Cardiac fibroblast (primary cell): ENCODE results near the gene PBXIP1.

Experiments used
- DNase-seq, 2 donors: peaks; one replicate each; pipeline versions ENCODE4 v3.0.0 to v3.0.0-alpha.2; 2010; ENCODE audit warnings: low read depth in 2 of 2
- H3K4me3 ChIP-seq, 2 donors: replicated peaks in 1 of 2; 1 replicate in 1 of 2; 2 replicates in 1 of 2; pipeline ENCODE4 v1.5.1; 2011; ENCODE audit warnings: low read depth in 2 of 2, low read length in 2 of 2, mild to moderate bottlenecking in 2 of 2, moderate library complexity in 1 of 2
- TF ChIP-seq, protein P1 (sequence below): IDR thresholded peaks from one replicate; pipeline ENCODE4 v1.5.1; 2011; ENCODE audit warnings: low read depth, mild to moderate bottlenecking, low read length, inconsistent platforms

PBXIP1 gene

GRCh38 chr1:154938604-154939399, 17.1 kb downstream of the PBXIP1 start:
- DNase-seq, result no peak
- no peak overlapping the region for H3K4me3 ChIP-seq
- TF ChIP-seq, protein P1, sequence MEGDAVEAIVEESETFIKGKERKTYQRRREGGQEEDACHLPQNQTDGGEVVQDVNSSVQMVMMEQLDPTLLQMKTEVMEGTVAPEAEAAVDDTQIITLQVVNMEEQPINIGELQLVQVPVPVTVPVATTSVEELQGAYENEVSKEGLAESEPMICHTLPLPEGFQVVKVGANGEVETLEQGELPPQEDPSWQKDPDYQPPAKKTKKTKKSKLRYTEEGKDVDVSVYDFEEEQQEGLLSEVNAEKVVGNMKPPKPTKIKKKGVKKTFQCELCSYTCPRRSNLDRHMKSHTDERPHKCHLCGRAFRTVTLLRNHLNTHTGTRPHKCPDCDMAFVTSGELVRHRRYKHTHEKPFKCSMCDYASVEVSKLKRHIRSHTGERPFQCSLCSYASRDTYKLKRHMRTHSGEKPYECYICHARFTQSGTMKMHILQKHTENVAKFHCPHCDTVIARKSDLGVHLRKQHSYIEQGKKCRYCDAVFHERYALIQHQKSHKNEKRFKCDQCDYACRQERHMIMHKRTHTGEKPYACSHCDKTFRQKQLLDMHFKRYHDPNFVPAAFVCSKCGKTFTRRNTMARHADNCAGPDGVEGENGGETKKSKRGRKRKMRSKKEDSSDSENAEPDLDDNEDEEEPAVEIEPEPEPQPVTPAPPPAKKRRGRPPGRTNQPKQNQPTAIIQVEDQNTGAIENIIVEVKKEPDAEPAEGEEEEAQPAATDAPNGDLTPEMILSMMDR, result no peak

DNA sequence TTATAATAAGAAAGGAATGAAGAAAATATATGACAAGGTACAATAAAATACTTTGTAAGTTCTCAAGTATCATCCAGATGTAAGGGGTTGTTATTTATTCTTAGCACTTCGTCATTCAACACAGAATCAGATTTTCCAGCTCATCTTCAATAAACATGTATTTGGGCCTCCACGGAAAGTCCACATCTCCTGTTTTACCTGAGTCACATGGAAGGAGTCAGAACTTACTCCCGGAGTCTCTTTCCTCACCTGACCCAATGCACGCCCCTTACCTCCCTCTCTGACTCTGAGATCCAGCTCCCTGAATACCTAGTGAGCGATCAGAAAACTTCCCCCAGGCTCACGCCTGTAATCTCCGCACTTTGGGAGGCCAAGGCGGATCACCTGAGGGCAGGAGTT, 17.9 kb downstream of the PBXIP1 start:
- DNase-seq, result no peak
- H3K4me3 ChIP-seq, result peak overlapping the region; percentile 75 to 91
- TF ChIP-seq, protein P1, result no peak

- TF ChIP-seq, protein P1, result peak; percentile 28
- peak; percentile 97 to 98 for DNase-seq
Measured at GRCh38 chr1:154937085-154937987, 18.6 kb downstream of the PBXIP1 start.

GRCh38 chr1:154936555-154937084, 19.3 kb downstream of the PBXIP1 start, which contains the start of gene PMVK:
PMVK (minus strand) TSS chr1:154936719; CDS start chr1:154936685, 34 bp downstream.
- TF ChIP-seq, protein P1, result no peak
- peak; percentile 98 for DNase-seq
- H3K4me3 ChIP-seq, result peak within 1 kb of the TSS; percentile 75 to 91

More at GRCh38 chr1:154937085-154937987, 18.6 kb downstream of the PBXIP1 start:
- peak overlapping the region; percentile 75 to 91 for H3K4me3 ChIP-seq

GRCh38 chr1:154935749-154936554, 19.9 kb downstream of the PBXIP1 start:
- peak overlapping the region; percentile 75 to 91 for H3K4me3 ChIP-seq
- DNase-seq, result no peak
- TF ChIP-seq, protein P1, result no peak
